Astrocyte (in vitro differentiated cells and primary cell): ENCODE measurements around the gene CACNA1D. TPM values are rescaled to one million over a fixed set of nuclear protein-coding genes. Genes with fewer than 3 reads are reported as not detected.

Experiments
- DNase-seq: peaks from one replicate; pipeline ENCODE4 v3.0.0-alpha.2; 2010; ENCODE audit warnings: low read depth
- FAIRE-seq: peaks from 2 replicates; lab custom pipeline; 2011; peaks lifted over from hg19 to GRCh38; lab: Jason Lieb, UNC
- H2AFZ ChIP-seq: 2 replicates; pipeline ENCODE4 v1.6.0; 2012; ENCODE audit warnings: low read depth, low read length, inconsistent platforms
- H3K27ac ChIP-seq: 2 replicates; pipeline ENCODE4 v1.5.1; 2011; ENCODE audit warnings: low read depth, low read length, inconsistent platforms
- H3K27me3 ChIP-seq: 2 replicates; pipeline ENCODE4 v1.6.0; 2011; ENCODE audit warnings: low read length, inconsistent platforms; ENCODE audit not compliant: insufficient read depth
- H3K36me3 ChIP-seq: 2 replicates; pipeline ENCODE4 v1.5.1; 2011; ENCODE audit warnings: low read length, inconsistent platforms; ENCODE audit not compliant: insufficient read depth
- H3K4me1 ChIP-seq: 2 replicates; pipeline ENCODE4 v1.5.1; 2011; ENCODE audit warnings: low read length, inconsistent platforms; ENCODE audit not compliant: insufficient read depth
- H3K4me2 ChIP-seq: 2 replicates; pipeline ENCODE4 v1.6.0; 2012; ENCODE audit warnings: low read length, inconsistent platforms
- H3K4me3 ChIP-seq: 2 replicates; pipeline ENCODE4 v1.5.1; 2011; ENCODE audit warnings: low read depth, mild to moderate bottlenecking, low read length, inconsistent platforms; ENCODE audit not compliant: insufficient read depth
- H3K79me2 ChIP-seq: 2 replicates; pipeline ENCODE4 v1.6.0; 2012; ENCODE audit warnings: mild to moderate bottlenecking, low read length, inconsistent platforms; ENCODE audit not compliant: insufficient read depth
- H3K9ac ChIP-seq: 2 replicates; pipeline ENCODE4 v1.6.0; 2012; ENCODE audit warnings: mild to moderate bottlenecking, low read length, inconsistent platforms
- H3K9me3 ChIP-seq: 2 replicates; pipeline ENCODE4 v1.5.1; 2012; ENCODE audit warnings: low read depth, mild to moderate bottlenecking, low read length, inconsistent platforms; ENCODE audit not compliant: insufficient read depth
- H4K20me1 ChIP-seq: 2 replicates; pipeline ENCODE4 v1.6.0; 2012; ENCODE audit warnings: low read length, inconsistent platforms; ENCODE audit not compliant: insufficient read depth
- H3K27ac Mint-ChIP-seq: one replicate; pipeline ENCODE4 v1.8.0; 2021; ENCODE audit warnings: mild to moderate bottlenecking, mixed read lengths; ENCODE audit not compliant: unreplicated experiment
- H3K27me3 Mint-ChIP-seq: one replicate; pipeline ENCODE4 v1.8.0; 2021; ENCODE audit warnings: low read depth, mixed read lengths; ENCODE audit not compliant: unreplicated experiment
- H3K36me3 Mint-ChIP-seq: one replicate; pipeline ENCODE4 v1.8.0; 2021; ENCODE audit warnings: low read depth, mixed read lengths; ENCODE audit not compliant: unreplicated experiment
- H3K4me1 Mint-ChIP-seq: one replicate; pipeline ENCODE4 v1.8.0; 2021; ENCODE audit warnings: low read depth, mixed read lengths; ENCODE audit not compliant: unreplicated experiment
- H3K4me3 Mint-ChIP-seq: one replicate; pipeline ENCODE4 v1.8.0; 2021; ENCODE audit warnings: mild to moderate bottlenecking, moderate library complexity, mixed read lengths; ENCODE audit not compliant: unreplicated experiment
- H3K9me3 Mint-ChIP-seq: one replicate; pipeline ENCODE4 v1.8.0; 2021; ENCODE audit warnings: mild to moderate bottlenecking, mixed read lengths; ENCODE audit not compliant: unreplicated experiment
- CTCF ChIP-seq: IDR thresholded peaks from 2 replicates; pipeline ENCODE4 v1.5.1; 2011; ENCODE audit warnings: low read depth, mild to moderate bottlenecking, inconsistent platforms, low read length, moderate library complexity; ENCODE audit not compliant: insufficient read depth
- EZH2 ChIP-seq: IDR thresholded peaks from 2 replicates; pipeline ENCODE4 v1.6.1; 2012; ENCODE audit warnings: mild to moderate bottlenecking, low read length, inconsistent platforms; ENCODE audit not compliant: insufficient read depth
- total RNA-seq: library from RNA; stranded (reverse); gene quantifications from 2 replicates; pipeline ENCODE4 v1.2.1, GENCODE V29; 2021

CACNA1D gene
- total RNA-seq, 1 donor from 2014 or later, result 0.41 TPM

DNA sequence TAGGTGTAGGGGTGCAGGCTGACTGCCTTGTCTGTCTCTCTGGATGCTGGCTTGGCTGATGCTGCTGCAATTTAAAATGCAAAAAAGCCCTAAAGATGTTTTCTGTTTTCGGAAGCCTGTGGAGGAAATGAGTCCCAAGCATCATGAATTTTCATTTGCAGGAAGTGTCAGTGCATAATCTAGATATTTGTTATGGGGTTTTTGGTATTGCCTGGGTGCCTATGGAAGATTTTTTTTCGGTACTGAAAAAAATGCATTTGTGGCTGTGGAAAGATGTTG is 1.9 kb downstream of the CACNA1D start:
- TF ChIP-seq CTCF, result no peak
- TF ChIP-seq EZH2, result no peak
- Histone ChIP-seq H3K79me2 (no peaks in the 10 kb centered on the region), H3K4me3 (no peak overlapping the region), H3K27me3 (peaks cover 24% of the 10 kb centered on the region), H4K20me1 (no peaks in the 10 kb centered on the region), H2AFZ (no peak overlapping the region), H3K9me3 (no peaks in the 10 kb centered on the region), H3K36me3 (no peaks in the 10 kb centered on the region), H3K4me1 (peaks cover 14% of the 10 kb centered on the region), H3K27ac (no peak overlapping the region), H3K9ac (no peak overlapping the region), H3K4me2 (no peak overlapping the region)
- no peaks in the 10 kb centered on the region for H3K9me3 Mint-ChIP-seq
- no peak overlapping the region for H3K4me3 Mint-ChIP-seq
- H3K4me1 Mint-ChIP-seq, result peaks cover 10% of the 10 kb centered on the region
- no peak for DNase-seq
- H3K27me3 Mint-ChIP-seq, result peaks cover 30% of the 10 kb centered on the region
- FAIRE-seq, result no peak
- H3K36me3 Mint-ChIP-seq, result no peaks in the 10 kb centered on the region
- no peak overlapping the region for H3K27ac Mint-ChIP-seq

GRCh38 chr3:53496984-53497383 is 2.6 kb downstream of the CACNA1D start:
- peaks cover 14% of the 10 kb centered on the region for H3K4me1 ChIP-seq
- no peak overlapping the region for H3K4me2 ChIP-seq
- no peaks in the 10 kb centered on the region for H3K79me2 ChIP-seq
- Mint-ChIP-seq H3K4me1 (peaks cover 10% of the 10 kb centered on the region), H3K36me3 (no peaks in the 10 kb centered on the region), H3K27me3 (peaks cover 29% of the 10 kb centered on the region), H3K4me3 (no peak overlapping the region), H3K27ac (no peak overlapping the region), H3K9me3 (no peaks in the 10 kb centered on the region)
- peaks cover 23% of the 10 kb centered on the region for H3K27me3 ChIP-seq
- no peak for DNase-seq
- H3K4me3 ChIP-seq, result no peak overlapping the region
- TF ChIP-seq CTCF (no peak), EZH2 (no peak)
- no peak overlapping the region for H3K9ac ChIP-seq
- H3K36me3 ChIP-seq, result no peaks in the 10 kb centered on the region
- H4K20me1 ChIP-seq, result no peaks in the 10 kb centered on the region
- FAIRE-seq, result no peak
- no peak overlapping the region for H3K27ac ChIP-seq
- H3K9me3 ChIP-seq, result no peaks in the 10 kb centered on the region
- no peak overlapping the region for H2AFZ ChIP-seq

- Histone ChIP-seq H3K4me2 (no peak overlapping the region), H4K20me1 (no peaks in the 10 kb centered on the region), H3K4me3 (no peak overlapping the region), H3K9ac (no peak overlapping the region), H3K27ac (no peak overlapping the region), H2AFZ (no peak overlapping the region), H3K79me2 (no peaks in the 10 kb centered on the region), H3K27me3 (peaks cover 14% of the 10 kb centered on the region), H3K36me3 (no peaks in the 10 kb centered on the region), H3K4me1 (peaks cover 11% of the 10 kb centered on the region), H3K9me3 (no peaks in the 10 kb centered on the region)
- no peak for FAIRE-seq
- no peak for TF ChIP-seq CTCF
- TF ChIP-seq EZH2, result no peak
- H3K4me3 Mint-ChIP-seq, result no peak overlapping the region
- no peak for DNase-seq
- peaks cover 10% of the 10 kb centered on the region for H3K4me1 Mint-ChIP-seq
- no peak overlapping the region for H3K27ac Mint-ChIP-seq
- no peaks in the 10 kb centered on the region for H3K36me3 Mint-ChIP-seq
- peaks cover 16% of the 10 kb centered on the region for H3K27me3 Mint-ChIP-seq
- H3K9me3 Mint-ChIP-seq, result no peaks in the 10 kb centered on the region
These were observed 4.6 kb downstream of the CACNA1D start for GRCh38 chr3:53498806-53499641.
